GM23338 (cell line): ENCODE data around the gene SMIM44. TPM values are rescaled to one million over a fixed set of nuclear protein-coding genes. Genes with fewer than 3 reads are reported as not detected.

Source experiments
- ATAC-seq: fragments of 200-7000 bp; cut with Tn5 transposase; 3 replicates; pipeline ENCODE4 v1.9.1; 2020
- DNase-seq: peaks from one replicate; pipeline ENCODE4 v3.0.0-alpha.2; 2015; ENCODE audit warnings: low spot score
- H2AFZ ChIP-seq: fragments of 200-600 bp; sonication (generic); 2 replicates; pipeline ENCODE4 v1.8.0; 2016; ENCODE audit warnings: antibody characterized with exemption, mild to moderate bottlenecking, moderate library complexity
- H3F3A ChIP-seq: fragments of 200-600 bp; sonication (generic); replicated peaks from 2 replicates; pipeline ENCODE4 v1.8.0; 2017; ENCODE audit warnings: antibody characterized with exemption, mixed run types, low read depth
- H3K27ac ChIP-seq: fragments of 200-600 bp; sonication (generic); 2 replicates; pipeline ENCODE4 v1.6.1; 2016; ENCODE audit warnings: low read depth
- H3K27me3 ChIP-seq: fragments of 200-600 bp; sonication (generic); 2 replicates; pipeline ENCODE4 v1.8.0; 2016; ENCODE audit warnings: mild to moderate bottlenecking, mixed run types, moderate library complexity; ENCODE audit not compliant: insufficient read depth
- H3K36me3 ChIP-seq: fragments of 200-600 bp; sonication (generic); 2 replicates; pipeline ENCODE4 v1.8.0; 2016; ENCODE audit warnings: mild to moderate bottlenecking; ENCODE audit not compliant: insufficient read depth
- H3K4me1 ChIP-seq: fragments of 200-600 bp; sonication (generic); 2 replicates; pipeline ENCODE4 v1.8.0; 2016; ENCODE audit warnings: mild to moderate bottlenecking, moderate library complexity; ENCODE audit not compliant: insufficient read depth
- H3K4me2 ChIP-seq: fragments of 200-600 bp; sonication (generic); 2 replicates; pipeline ENCODE4 v1.7.1; 2017; ENCODE audit warnings: mixed run types
- H3K4me3 ChIP-seq: fragments of 200-600 bp; sonication (generic); 2 replicates; pipeline ENCODE4 v1.6.1; 2016; ENCODE audit warnings: mixed run types
- H3K79me2 ChIP-seq: fragments of 200-600 bp; sonication (generic); replicated peaks from 2 replicates; pipeline ENCODE4 v1.8.0; 2017; ENCODE audit warnings: mild to moderate bottlenecking; ENCODE audit not compliant: insufficient read depth
- H3K9me2 ChIP-seq: fragments of 200-600 bp; sonication (generic); 2 replicates; pipeline ENCODE4 v1.8.0; 2017; ENCODE audit not compliant: insufficient read depth
- H4K20me1 ChIP-seq: fragments of 200-600 bp; sonication (generic); replicated peaks from 2 replicates; pipeline ENCODE4 v1.8.0; 2017; ENCODE audit warnings: mild to moderate bottlenecking; ENCODE audit not compliant: insufficient read depth
- H3K27ac Mint-ChIP-seq: 2 replicates; pipeline ENCODE4 v1.8.0; 2020; ENCODE audit warnings: inconsistent platforms, mild to moderate bottlenecking, moderate library complexity, mixed read lengths
- H3K27me3 Mint-ChIP-seq: 3 replicates; pipeline ENCODE4 v1.8.0; 2022; ENCODE audit warnings: low read depth, mild to moderate bottlenecking, moderate library complexity, mixed read lengths, inconsistent platforms; ENCODE audit not compliant: insufficient read depth, poor library complexity
- H3K36me3 Mint-ChIP-seq: 3 replicates; pipeline ENCODE4 v1.8.0; 2021; ENCODE audit warnings: low read depth, mild to moderate bottlenecking, inconsistent platforms, moderate library complexity, mixed read lengths
- H3K4me1 Mint-ChIP-seq: 3 replicates; pipeline ENCODE4 v1.8.0; 2020; ENCODE audit warnings: mild to moderate bottlenecking, inconsistent platforms, mixed read lengths
- H3K4me3 Mint-ChIP-seq: 3 replicates; pipeline ENCODE4 v1.8.0; 2021; ENCODE audit warnings: moderate library complexity, mild to moderate bottlenecking, inconsistent platforms, mixed read lengths
- H3K9me3 Mint-ChIP-seq: 3 replicates; pipeline ENCODE4 v1.8.0; 2020; ENCODE audit warnings: moderate library complexity, mild to moderate bottlenecking, inconsistent platforms, mixed read lengths
- CREB1 ChIP-seq: fragments of 250-450 bp; sonication (Bioruptor Pico); IDR thresholded peaks from 2 replicates; pipeline ENCODE4 v1.5.0; 2020; ENCODE audit warnings: low read depth, mild to moderate bottlenecking, moderate library complexity
- EZH2 ChIP-seq: fragments of 200-600 bp; sonication (generic); IDR thresholded peaks from one replicate; pipeline ENCODE4 v1.8.0; 2017; ENCODE audit warnings: antibody characterized with exemption, mild to moderate bottlenecking, low read depth; ENCODE audit not compliant: unreplicated experiment
- EZH2phosphoT487 ChIP-seq: fragments of 200-600 bp; sonication (generic); IDR thresholded peaks from one replicate; pipeline ENCODE4 v1.8.1; 2018; ENCODE audit warnings: antibody characterized with exemption; ENCODE audit not compliant: unreplicated experiment
- JUNB ChIP-seq: IDR thresholded peaks from one replicate; pipeline ENCODE4 v1.6.1; 2016; ENCODE audit warnings: antibody characterized with exemption; ENCODE audit not compliant: unreplicated experiment
- NANOG ChIP-seq: IDR thresholded peaks from 2 replicates; pipeline ENCODE4 v1.6.1; 2016; ENCODE audit warnings: antibody characterized with exemption, borderline replicate concordance
- POLR2AphosphoS5 ChIP-seq: IDR thresholded peaks from 2 replicates; pipeline ENCODE4 v1.6.1; 2016; ENCODE audit warnings: antibody characterized with exemption, low read depth
- STAT1 ChIP-seq: IDR thresholded peaks from one replicate; pipeline ENCODE4 v1.6.1; 2016; ENCODE audit warnings: antibody characterized with exemption; ENCODE audit not compliant: unreplicated experiment
- ZNF114 ChIP-seq: fragments of 250-450 bp; sonication (Bioruptor Pico); IDR thresholded peaks from 2 replicates; pipeline ENCODE4 v1.5.0; 2020; ENCODE audit warnings: mild to moderate bottlenecking, moderate library complexity
- ZNF331 ChIP-seq: fragments of 250-450 bp; sonication (Bioruptor Pico); IDR thresholded peaks from 2 replicates; pipeline ENCODE4 v1.5.0; 2020; ENCODE audit warnings: low read depth, mild to moderate bottlenecking, moderate library complexity
- polyA plus RNA-seq: library from polyadenylated mRNA; unstranded; fragments of >200 nt; fragmentation: Nextera tagmentation; extraction: Ambion mirVana; gene quantifications from 2 replicates; pipeline ENCODE4 v1.2.1, GENCODE V29; 2016
- total RNA-seq: library from RNA; depleted of rRNA; stranded (reverse); fragments of >200 nt; shearing (Covaris generic); gene quantifications from 2 replicates; pipeline ENCODE4 v1.2.3, GENCODE V29; 2014
- TF ChIP-seq, protein P1 (sequence below), 2 experiments: fragments of 200-600 bp in 1 of 2; sonication (generic) in 1 of 2; conservative IDR thresholded peaks; 2 replicates each; pipeline versions ENCODE4 v1.5.1 to v1.6.1; 2016 to 2017; ENCODE audit warnings: antibody characterized with exemption in 2 of 2, low read depth in 2 of 2, mild to moderate bottlenecking in 2 of 2, moderate library complexity in 1 of 2
- TF ChIP-seq, protein P2 (sequence below): fragments of 250-450 bp; sonication (Bioruptor Pico); IDR thresholded peaks from 2 replicates; pipeline ENCODE4 v1.5.0; 2020; ENCODE audit warnings: mild to moderate bottlenecking, moderate library complexity
- TF ChIP-seq, protein P3 (sequence below): IDR thresholded peaks from one replicate; pipeline ENCODE4 v1.6.1; 2018; ENCODE audit warnings: antibody characterized with exemption; ENCODE audit not compliant: unreplicated experiment
- TF ChIP-seq, protein P4 (sequence below): IDR thresholded peaks from 2 replicates; pipeline ENCODE4 v1.6.1; 2016; ENCODE audit warnings: antibody characterized with exemption

Gene SMIM44
- total and polyA plus RNA-seq, 2 experiments from 2014 or later, result not detected

DNA sequence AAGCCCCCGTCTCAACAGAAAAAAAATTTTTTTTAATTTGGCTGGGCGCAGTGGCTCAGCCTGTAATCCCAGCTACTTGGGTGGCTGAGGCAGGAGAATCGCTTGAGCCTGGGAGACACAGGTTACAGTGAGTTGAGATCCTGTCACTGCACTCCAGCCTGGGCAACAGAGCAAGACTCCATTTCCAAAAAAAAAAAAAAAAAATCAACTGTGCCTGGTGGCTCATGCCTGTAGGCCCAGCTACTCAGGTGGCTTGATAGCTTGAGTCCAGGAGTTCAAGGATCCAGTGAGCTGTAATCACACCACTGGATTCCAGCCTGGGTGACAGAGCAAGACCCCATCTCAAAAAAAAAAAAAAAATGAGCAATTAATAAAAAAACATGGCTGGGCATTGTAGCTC is 18.5 kb upstream of the SMIM44 start:
- Histone ChIP-seq H3K36me3 (no peaks in the 10 kb centered on the region), H3K4me2 (no peak overlapping the region), H3F3A (0 out of 2 replicates have a peak, but pooled peaks cover 2% of the 10 kb centered on the region), H3K9me2 (no peaks in the 10 kb centered on the region), H4K20me1 (peaks cover 5% of the 10 kb centered on the region; the same call in 1 of the 2 replicates), H3K79me2 (peaks cover 27% of the 10 kb centered on the region), H3K27ac (no peak overlapping the region), H3K4me1 (peaks cover 17% of the 10 kb centered on the region), H2AFZ (no peak overlapping the region), H3K27me3 (no peaks in the 10 kb centered on the region), H3K4me3 (no peak overlapping the region)
- ATAC-seq (no peak), DNase-seq (no peak)
- H3K4me3 Mint-ChIP-seq, result no peak overlapping the region
- peaks cover 13% of the 10 kb centered on the region for H3K4me1 Mint-ChIP-seq
- H3K9me3 Mint-ChIP-seq, result peaks cover 4% of the 10 kb centered on the region; the same call in 1 of the 3 replicates
- TF ChIP-seq, protein P1, sequence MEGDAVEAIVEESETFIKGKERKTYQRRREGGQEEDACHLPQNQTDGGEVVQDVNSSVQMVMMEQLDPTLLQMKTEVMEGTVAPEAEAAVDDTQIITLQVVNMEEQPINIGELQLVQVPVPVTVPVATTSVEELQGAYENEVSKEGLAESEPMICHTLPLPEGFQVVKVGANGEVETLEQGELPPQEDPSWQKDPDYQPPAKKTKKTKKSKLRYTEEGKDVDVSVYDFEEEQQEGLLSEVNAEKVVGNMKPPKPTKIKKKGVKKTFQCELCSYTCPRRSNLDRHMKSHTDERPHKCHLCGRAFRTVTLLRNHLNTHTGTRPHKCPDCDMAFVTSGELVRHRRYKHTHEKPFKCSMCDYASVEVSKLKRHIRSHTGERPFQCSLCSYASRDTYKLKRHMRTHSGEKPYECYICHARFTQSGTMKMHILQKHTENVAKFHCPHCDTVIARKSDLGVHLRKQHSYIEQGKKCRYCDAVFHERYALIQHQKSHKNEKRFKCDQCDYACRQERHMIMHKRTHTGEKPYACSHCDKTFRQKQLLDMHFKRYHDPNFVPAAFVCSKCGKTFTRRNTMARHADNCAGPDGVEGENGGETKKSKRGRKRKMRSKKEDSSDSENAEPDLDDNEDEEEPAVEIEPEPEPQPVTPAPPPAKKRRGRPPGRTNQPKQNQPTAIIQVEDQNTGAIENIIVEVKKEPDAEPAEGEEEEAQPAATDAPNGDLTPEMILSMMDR (conservative IDR thresholded peaks at IDR 0.05; ENCODE audit: low read depth in 2 of 2), result no peak
- TF ChIP-seq JUNB, result no peak
- TF ChIP-seq ZNF331 (CRISPR knock-in tag), result no peak
- TF ChIP-seq, protein P2, sequence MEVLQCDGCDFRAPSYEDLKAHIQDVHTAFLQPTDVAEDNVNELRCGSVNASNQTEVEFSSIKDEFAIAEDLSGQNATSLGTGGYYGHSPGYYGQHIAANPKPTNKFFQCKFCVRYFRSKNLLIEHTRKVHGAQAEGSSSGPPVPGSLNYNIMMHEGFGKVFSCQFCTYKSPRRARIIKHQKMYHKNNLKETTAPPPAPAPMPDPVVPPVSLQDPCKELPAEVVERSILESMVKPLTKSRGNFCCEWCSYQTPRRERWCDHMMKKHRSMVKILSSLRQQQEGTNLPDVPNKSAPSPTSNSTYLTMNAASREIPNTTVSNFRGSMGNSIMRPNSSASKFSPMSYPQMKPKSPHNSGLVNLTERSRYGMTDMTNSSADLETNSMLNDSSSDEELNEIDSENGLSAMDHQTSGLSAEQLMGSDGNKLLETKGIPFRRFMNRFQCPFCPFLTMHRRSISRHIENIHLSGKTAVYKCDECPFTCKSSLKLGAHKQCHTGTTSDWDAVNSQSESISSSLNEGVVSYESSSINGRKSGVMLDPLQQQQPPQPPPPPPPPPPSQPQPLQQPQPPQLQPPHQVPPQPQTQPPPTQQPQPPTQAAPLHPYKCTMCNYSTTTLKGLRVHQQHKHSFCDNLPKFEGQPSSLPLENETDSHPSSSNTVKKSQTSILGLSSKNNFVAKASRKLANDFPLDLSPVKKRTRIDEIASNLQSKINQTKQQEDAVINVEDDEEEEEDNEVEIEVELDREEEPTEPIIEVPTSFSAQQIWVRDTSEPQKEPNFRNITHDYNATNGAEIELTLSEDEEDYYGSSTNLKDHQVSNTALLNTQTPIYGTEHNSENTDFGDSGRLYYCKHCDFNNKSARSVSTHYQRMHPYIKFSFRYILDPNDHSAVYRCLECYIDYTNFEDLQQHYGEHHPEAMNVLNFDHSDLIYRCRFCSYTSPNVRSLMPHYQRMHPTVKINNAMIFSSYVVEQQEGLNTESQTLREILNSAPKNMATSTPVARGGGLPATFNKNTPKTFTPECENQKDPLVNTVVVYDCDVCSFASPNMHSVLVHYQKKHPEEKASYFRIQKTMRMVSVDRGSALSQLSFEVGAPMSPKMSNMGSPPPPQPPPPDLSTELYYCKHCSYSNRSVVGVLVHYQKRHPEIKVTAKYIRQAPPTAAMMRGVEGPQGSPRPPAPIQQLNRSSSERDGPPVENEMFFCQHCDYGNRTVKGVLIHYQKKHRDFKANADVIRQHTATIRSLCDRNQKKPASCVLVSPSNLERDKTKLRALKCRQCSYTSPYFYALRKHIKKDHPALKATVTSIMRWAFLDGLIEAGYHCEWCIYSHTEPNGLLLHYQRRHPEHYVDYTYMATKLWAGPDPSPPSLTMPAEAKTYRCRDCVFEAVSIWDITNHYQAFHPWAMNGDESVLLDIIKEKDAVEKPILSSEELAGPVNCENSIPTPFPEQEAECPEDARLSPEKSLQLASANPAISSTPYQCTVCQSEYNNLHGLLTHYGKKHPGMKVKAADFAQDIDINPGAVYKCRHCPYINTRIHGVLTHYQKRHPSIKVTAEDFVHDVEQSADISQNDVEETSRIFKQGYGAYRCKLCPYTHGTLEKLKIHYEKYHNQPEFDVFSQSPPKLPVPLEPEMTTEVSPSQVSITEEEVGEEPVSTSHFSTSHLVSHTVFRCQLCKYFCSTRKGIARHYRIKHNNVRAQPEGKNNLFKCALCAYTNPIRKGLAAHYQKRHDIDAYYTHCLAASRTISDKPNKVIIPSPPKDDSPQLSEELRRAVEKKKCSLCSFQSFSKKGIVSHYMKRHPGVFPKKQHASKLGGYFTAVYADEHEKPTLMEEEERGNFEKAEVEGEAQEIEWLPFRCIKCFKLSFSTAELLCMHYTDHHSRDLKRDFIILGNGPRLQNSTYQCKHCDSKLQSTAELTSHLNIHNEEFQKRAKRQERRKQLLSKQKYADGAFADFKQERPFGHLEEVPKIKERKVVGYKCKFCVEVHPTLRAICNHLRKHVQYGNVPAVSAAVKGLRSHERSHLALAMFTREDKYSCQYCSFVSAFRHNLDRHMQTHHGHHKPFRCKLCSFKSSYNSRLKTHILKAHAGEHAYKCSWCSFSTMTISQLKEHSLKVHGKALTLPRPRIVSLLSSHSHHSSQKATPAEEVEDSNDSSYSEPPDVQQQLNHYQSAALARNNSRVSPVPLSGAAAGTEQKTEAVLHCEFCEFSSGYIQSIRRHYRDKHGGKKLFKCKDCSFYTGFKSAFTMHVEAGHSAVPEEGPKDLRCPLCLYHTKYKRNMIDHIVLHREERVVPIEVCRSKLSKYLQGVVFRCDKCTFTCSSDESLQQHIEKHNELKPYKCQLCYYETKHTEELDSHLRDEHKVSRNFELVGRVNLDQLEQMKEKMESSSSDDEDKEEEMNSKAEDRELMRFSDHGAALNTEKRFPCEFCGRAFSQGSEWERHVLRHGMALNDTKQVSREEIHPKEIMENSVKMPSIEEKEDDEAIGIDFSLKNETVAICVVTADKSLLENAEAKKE (CRISPR knock-in tag), result no peak
- TF ChIP-seq EZH2phosphoT487, result no peak
- no peak for TF ChIP-seq STAT1
- TF ChIP-seq, protein P3, sequence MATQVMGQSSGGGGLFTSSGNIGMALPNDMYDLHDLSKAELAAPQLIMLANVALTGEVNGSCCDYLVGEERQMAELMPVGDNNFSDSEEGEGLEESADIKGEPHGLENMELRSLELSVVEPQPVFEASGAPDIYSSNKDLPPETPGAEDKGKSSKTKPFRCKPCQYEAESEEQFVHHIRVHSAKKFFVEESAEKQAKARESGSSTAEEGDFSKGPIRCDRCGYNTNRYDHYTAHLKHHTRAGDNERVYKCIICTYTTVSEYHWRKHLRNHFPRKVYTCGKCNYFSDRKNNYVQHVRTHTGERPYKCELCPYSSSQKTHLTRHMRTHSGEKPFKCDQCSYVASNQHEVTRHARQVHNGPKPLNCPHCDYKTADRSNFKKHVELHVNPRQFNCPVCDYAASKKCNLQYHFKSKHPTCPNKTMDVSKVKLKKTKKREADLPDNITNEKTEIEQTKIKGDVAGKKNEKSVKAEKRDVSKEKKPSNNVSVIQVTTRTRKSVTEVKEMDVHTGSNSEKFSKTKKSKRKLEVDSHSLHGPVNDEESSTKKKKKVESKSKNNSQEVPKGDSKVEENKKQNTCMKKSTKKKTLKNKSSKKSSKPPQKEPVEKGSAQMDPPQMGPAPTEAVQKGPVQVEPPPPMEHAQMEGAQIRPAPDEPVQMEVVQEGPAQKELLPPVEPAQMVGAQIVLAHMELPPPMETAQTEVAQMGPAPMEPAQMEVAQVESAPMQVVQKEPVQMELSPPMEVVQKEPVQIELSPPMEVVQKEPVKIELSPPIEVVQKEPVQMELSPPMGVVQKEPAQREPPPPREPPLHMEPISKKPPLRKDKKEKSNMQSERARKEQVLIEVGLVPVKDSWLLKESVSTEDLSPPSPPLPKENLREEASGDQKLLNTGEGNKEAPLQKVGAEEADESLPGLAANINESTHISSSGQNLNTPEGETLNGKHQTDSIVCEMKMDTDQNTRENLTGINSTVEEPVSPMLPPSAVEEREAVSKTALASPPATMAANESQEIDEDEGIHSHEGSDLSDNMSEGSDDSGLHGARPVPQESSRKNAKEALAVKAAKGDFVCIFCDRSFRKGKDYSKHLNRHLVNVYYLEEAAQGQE, result no peak
- TF ChIP-seq POLR2AphosphoS5, result no peak
- TF ChIP-seq NANOG, result no peak
- TF ChIP-seq CREB1, result no peak
- TF ChIP-seq EZH2, result no peak
- no peak for TF ChIP-seq ZNF114
- TF ChIP-seq, protein P4, sequence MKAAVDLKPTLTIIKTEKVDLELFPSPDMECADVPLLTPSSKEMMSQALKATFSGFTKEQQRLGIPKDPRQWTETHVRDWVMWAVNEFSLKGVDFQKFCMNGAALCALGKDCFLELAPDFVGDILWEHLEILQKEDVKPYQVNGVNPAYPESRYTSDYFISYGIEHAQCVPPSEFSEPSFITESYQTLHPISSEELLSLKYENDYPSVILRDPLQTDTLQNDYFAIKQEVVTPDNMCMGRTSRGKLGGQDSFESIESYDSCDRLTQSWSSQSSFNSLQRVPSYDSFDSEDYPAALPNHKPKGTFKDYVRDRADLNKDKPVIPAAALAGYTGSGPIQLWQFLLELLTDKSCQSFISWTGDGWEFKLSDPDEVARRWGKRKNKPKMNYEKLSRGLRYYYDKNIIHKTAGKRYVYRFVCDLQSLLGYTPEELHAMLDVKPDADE, result no peak
- H3K27me3 Mint-ChIP-seq, result peaks cover 9% of the 10 kb centered on the region
- H3K27ac Mint-ChIP-seq, result no peak overlapping the region
- peaks cover 17% of the 10 kb centered on the region for H3K36me3 Mint-ChIP-seq
